Activated T-cell treated with anti-CD3 and anti-CD28 coated beads for 24 hours (primary cell): ENCODE data around the gene CT47B1.
"Not testable (repeated sequence)": the region's sequence is repeated elsewhere in the genome, so short reads cannot be mapped to it uniquely, and the experiment has no call there.

Experiments used
- DNase-seq: peaks from one replicate; pipeline ENCODE4 v3.0.0-alpha.2; 2020; ENCODE audit warnings: low read depth

CT47B1 gene

GRCh38 chrX:120875766-120876165, at the start of gene CT47B1:
TSS of gene CT47B1 (minus strand) at chrX:120875866. CDS start at chrX:120875670, 196 bp downstream.
- not testable (repeated sequence) for DNase-seq

GRCh38 chrX:120874678-120875557, 748 bp downstream of the CT47B1 start:
- no peak for DNase-seq

- DNase-seq, result no peak
These were observed 18.4 kb downstream of the CT47B1 start for GRCh38 chrX:120857240-120857639.

- DNase-seq, result no peak
These were observed 34.8 kb downstream of the CT47B1 start for GRCh38 chrX:120840827-120841226.

- no peak for DNase-seq
These were observed 36.2 kb downstream of the CT47B1 start for GRCh38 chrX:120839491-120839890.

GRCh38 chrX:120827213-120827612, 48.5 kb downstream of the CT47B1 start:
- DNase-seq, result not testable (repeated sequence)

GRCh38 chrX:120825146-120825545, 50.5 kb downstream of the CT47B1 start:
- no peak for DNase-seq

- no peak for DNase-seq
These were observed 51.6 kb downstream of the CT47B1 start for GRCh38 chrX:120824021-120824420.

GRCh38 chrX:120823556-120823955, 52.1 kb downstream of the CT47B1 start:
- no peak for DNase-seq
